Umbilical cord (tissue), 2 donors: ENCODE measurements around the gene GGNBP2. TPM values are rescaled to one million over a fixed set of nuclear protein-coding genes. Genes with fewer than 3 reads are reported as not detected.

Experiments
- DNase-seq: peaks from one replicate; pipeline ENCODE4 v3.0.0-alpha.2; 2015; ENCODE audit warnings: low spot score
- total RNA-seq: library from RNA; depleted of rRNA; stranded (reverse); fragments of >200 nt; gene quantifications from one replicate; pipeline ENCODE4 v1.2.3, GENCODE V29; 2014; ENCODE audit warnings: low replicate concordance; ENCODE audit not compliant: insufficient read depth

Gene GGNBP2
- total RNA-seq, 1 donor from 2014 or later, result 86.9 TPM

DNA sequence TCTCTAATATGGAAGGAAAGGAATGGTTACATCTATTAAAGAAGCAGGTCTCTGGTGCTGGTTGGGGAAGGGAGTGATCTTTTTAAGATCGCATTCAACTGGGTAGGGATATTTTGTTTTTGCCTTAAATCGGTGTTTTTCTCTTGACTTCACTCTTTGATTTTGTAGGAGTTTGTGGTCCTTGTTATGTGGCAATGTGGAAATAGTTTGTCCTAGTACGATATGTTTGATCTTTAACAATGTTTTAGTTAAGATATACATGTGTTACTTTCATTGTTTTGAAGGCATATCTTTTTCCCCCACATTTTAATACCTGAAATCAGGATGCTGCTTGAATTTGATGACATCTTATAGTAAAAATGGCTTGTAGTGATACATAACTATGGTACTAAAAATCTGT, 8.7 kb downstream of the GGNBP2 start:
- no peak for DNase-seq

DNA sequence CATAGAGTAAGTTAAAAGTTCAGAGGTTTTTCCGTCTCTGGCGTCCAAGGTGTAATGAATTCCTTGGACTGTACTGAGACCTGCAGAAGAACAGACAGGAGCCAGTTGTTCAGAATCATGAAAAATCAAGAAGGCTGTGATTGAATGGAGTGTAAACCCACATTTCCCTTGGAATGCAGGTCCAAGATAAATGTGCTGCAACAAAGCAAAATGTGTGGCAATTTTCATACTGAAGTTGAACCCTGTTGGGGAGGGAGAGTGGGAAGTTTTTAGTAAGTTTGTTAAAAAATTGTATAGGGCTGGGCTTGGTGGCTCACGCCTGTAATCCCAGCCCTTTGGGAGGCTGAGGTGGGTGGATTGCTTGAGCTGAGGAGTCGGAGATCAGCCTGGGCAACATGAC, 21.4 kb downstream of the GGNBP2 start:
- no peak for DNase-seq

DNA sequence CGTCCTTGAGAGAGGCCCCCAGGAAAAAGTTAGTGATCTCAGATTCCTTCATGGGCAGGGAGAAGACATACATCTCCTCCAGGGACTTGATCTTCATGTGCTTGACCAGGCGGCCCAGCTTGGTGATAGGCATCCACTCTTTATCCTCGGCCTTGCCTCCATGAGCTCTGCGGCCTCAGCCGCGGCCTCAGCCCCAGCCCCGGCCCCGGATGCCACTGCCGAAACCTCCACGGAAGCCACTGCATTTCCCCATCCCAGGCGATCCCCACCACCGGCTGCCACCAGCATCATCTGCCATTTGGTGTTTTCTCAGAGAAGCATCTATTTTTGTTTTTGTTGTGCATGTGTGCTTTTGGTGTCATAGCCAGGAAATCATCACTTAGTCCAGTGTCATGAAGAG, 30.3 kb downstream of the GGNBP2 start:
- no peak for DNase-seq

DNA sequence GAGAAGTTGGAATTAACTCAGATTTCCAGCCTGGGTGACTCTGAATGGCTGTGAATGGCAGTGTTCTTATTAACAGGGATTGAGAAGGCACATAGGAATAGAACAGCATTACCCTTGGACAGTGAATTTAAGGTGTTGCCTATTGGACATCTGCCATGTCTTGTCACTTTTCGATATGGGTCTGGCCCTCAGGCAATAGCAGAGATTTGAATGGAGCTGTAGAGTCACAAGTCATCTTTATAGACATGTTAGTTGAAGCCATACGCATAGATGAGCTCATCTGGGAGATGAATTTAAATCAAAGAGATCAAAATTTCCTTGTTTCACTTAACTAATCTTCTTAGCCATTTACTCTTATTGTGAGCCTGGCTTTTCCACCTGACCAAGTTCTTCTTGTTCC, 32.1 kb downstream of the GGNBP2 start:
- DNase-seq, result no peak

DNA sequence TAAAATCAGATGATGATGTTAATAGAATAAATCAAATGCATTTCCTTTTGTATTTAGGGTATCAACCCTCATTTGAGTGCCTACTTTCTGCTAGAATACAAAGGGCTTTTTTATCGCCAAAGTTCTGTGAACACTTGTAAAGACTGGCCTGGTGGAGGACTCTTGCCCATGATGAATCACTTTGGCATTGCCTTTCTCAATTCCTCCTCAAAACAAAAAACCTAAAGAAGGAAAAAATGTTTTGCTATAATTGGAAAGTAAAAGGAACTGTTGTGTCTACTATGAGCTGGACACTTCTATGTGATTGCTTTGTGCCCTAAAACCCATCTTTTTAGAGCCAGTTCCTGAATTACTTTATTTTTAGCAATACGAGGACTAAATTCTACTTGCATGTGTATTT, 34.0 kb downstream of the GGNBP2 start:
- DNase-seq, result no peak

DNA sequence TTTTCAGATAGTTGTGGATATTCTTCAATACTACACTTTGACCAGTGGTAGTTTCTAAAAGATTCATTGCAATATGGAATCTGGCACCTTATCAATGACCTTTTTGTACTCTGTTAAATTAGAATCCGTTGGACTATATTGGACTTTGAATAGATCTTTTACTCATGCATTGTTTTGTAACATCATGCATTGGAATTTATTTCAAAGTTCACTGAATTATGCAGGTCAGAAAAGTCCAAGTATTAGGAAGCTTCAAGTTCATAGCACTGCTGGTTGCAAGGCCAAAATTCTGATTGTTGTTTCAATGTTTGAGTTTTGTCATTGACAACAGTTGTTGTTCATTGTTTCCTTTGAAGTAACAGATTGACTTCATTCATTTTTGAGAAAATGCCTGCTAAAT, 39.1 kb downstream of the GGNBP2 start:
- no peak for DNase-seq

DNA sequence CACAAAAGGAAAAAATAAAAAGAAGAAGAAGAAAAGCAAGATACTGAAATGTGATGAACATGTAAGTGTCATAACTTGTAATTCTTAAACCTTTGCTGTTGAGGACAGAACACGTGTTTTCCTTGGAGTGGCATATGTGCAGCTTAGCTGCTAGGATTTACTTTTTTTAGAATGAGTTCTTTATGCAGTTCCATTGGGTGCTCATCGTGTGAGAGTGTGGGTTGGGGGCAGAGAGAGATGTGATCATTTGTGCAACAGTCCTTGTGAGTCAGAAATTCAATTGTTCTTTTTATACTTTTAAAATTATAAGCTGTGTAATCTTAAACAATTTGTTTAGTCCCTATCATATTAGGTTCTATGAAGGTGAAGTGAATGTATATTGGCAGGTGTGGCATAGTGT, 41.4 kb downstream of the GGNBP2 start:
- DNase-seq, result no peak

DNA sequence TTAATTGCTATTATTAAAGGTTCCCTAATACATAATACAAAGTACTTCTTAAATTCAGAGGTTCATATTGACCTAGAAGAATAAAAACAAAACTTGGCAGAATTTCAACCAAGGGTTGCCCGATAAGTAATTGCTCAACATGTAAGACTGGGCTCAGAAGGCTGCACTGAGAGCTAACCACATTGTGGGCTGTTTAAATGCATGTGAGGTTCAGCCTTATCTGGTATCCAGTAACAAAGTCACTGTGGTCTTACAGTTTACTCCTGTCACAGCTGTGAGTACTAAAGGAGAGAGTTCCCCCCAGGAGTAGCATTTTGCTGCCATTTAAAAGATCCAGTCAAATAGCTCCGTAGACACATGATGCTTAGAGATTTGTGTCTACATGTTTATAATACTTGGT, 45.4 kb downstream of the GGNBP2 start:
- no peak for DNase-seq

DNA sequence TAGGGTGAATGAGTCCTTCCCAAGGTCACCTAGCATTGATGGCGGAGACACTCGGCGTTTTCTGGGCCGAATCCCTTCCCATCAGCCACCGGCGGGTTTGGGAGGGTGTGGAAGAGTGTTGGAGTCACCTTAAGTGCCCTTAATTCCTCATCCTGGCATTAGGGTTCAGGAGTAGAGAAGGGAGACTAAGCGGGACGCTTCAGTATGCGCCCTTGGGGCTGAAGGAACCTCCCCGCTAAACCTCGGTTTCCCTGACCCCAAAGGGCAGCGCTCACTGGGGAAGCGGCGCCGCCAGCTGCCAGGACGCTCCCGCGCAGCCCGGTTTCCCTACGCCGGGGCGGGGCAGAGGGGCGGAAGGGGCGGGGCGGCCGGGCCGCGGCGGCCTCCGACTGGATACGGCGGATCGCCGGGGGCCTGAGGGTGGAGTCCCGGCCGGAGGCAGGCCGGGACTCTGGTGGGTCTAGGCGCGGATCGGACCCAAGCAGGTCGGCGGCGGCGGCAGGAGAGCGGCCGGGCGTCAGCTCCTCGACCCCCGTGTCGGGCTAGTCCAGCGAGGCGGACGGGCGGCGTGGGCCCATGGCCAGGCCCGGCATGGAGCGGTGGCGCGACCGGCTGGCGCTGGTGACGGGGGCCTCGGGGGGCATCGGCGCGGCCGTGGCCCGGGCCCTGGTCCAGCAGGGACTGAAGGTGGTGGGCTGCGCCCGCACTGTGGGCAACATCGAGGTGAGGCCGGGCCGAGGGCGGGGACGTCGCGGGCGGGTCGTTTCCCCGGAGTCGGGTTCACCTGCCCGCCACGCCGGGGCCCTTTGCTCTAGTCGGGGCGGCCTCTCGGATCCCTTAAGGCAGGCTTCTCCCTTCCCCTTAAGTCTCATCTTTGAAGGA, 47.0 kb downstream of the GGNBP2 start, which contains the start of gene DHRS11:
DHRS11 (plus strand) TSS at position 446 of the 882 bp plus-strand sequence; CDS start at position 577, 131 bp downstream.
- peak; percentile 74 for DNase-seq

DNA sequence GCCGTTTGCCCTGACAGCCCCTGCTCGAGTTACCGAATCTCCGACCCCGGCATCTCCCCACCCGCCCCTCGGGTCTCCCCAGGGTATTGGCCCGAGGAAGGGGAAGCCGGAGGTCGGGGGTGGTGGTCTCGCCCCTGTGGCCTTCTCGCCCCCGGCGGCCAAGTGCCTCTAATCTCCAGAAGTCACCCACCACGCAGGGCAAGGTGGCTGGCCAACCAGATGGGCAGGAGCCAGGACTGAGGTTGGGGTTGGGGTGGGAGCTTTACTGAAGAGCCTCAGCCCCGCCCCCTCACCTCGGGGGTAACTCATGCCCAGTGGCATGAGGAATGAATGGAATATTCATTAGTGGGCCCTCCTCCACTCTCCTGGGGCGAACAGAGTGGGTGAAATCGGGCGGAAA, 47.6 kb downstream of the GGNBP2 start:
- DNase-seq, result peak; percentile 15

DNA sequence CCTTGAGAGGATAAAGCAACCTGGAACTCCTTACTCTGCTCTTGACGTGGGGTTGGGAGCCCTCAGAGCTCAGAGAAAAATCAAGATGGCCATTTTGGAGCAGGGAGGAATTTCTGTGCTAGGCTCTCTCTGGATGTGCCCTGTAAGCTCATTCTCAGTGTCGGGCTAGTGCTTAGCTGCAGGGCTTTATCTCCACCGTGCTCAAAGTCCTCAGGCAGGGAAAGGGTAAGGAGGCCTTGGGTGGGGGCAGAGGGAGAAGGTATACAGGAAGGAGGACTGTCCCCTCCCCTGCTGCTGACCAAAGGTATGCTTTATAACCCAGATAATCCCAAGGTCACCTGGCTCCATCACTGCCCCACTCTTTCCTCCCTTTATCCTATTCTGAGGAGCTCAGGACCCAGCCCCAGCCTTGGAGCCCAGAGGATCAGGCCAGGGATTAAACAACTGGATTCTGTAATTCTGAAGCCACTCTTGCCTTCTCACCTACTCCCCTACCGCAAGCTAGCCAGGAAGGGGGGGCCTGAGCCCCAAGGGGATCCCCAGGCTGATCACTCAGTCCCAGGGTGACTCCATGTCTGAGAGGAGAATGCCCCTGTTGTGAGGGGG, 48.1 kb downstream of the GGNBP2 start:
- DNase-seq, result no peak

DNA sequence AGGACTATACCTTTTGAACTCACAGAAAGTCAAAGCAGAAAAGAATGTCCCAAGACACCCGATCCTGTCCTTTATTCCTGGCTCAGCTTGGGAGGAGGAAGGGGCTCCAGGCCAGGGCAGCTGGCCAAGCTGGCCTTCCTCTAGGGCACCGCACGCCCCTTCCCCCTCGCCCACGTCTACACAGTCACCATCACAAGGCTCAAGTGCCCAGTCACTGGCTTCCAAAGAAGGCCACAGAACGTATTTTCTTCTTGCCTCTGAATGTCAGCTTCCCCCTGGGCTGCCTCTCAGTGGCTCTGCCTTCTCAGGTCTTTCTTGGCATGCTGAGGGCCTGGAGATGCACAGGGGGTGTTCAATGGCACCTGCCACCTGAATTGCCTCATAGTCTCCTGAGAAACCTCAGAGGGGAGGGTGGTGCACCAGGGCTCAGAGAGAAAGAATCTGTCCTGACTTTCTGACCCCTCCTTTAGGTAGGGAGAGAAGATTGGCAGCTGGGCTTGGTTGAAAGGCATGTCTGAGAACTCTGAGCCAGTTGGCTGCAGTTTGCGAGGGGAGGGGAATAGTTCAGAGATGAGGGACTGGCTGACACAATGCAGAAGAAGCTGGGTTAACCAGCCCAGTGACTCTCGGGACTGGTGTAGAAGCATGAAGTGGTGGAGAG, 49.1 kb downstream of the GGNBP2 start:
- peak; percentile 27 for DNase-seq

DNA sequence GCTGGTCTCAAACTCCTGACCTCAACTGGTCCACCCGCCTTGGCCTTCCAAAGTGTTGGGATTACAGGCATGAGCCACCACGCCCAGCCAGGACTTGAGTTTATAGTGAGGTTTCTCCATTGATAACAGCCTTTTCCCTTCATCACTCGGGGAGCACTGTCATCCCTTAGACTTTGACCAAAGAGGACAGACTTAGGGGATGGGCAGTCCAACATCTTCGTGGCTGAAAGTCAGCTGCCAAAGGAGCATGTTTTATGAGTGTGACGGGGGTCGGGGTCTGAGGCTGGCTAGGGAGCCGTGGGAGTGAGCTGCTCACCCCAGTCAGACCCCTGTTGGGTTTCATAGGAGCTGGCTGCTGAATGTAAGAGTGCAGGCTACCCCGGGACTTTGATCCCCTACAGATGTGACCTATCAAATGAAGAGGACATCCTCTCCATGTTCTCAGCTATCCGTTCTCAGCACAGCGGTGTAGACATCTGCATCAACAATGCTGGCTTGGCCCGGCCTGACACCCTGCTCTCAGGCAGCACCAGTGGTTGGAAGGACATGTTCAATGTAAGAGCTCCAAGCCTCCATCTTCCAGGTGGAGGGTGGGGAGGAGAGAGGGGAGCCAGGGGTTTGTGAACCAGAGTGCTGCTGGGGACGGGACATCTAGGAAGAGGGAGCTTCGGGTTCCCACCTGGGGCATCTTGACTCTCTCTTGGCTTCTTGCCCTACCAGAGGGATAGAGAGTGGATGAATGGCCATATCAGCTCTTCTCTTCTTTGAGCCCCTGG, 50.1 kb downstream of the GGNBP2 start:
- DNase-seq, result no peak

DNA sequence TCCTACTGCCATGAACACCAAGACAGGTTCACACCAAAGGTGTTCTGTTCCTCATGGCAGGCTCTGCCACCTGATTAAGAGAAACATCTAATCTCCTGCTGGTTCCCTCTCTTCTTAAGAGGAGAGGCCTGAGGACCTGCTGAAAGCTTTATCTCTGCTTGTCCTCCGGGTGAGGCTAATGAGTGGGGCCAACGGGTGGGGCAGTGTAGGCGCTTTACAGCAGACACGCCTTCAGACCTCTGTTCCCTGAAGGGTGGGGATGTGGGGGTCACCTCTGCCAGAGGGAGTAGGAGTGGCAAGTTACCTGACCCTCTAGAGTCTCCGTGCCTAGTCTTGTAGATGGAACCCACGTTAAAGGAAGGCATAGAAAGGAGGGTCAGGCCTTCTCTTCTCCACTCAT, 52.5 kb downstream of the GGNBP2 start:
- DNase-seq, result no peak

DNA sequence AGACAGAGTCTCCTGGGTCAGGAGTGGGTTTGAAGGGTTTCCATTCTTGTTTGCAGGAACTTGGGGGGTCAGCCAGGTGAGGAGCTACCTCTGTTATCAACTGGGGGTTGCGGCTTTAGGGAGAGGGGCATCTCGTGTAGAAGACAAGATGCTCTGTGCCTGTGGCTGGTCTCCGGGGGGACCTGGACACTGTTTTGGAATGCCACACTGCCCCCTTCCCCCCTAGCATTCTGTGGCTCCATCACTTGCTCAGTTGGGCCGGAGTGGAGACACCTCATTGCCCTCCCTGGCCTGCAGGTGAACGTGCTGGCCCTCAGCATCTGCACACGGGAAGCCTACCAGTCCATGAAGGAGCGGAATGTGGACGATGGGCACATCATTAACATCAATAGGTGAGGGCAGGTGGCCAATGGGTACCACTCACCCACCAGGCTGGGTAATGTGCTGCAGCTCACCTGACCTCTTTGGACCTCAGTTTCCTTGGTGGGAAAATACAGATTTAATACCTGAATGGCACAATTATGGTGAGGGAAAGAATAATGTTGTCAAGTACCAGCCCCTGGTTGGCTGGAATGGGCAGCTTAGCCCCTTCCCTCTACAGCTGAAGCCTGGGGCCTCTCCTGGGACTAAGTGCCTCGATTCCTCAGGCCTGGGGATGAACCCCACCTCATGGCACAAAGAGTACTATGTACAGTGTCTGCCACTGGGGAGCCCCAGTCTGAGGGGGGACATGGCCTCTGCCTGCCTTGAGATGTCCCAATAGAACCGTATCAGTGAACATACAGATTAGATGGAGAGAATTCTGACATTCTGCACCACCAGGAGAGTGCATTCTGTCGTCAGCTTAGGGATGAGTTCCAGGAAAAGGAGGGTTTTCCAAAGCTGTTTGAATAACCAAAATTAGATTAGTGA, 53.4 kb downstream of the GGNBP2 start:
- no peak for DNase-seq

DNA sequence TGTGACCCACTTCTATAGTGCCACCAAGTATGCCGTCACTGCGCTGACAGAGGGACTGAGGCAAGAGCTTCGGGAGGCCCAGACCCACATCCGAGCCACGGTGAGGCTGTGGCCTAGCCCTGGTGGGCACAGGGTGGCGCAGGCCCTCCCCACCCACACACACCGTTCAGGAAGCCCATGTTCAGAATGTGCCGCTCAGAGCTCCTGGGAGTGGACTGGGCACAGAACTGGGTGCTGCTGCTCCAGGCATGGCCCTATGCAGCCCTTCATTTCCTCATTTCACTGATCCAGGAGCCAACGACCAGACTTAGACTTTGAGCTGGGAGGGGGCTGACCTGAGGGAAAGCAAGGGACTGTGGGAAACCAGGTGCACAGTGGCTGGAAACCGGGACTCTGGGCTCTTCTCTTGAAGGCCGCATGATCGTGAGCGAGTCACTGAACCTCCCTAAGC, 54.3 kb downstream of the GGNBP2 start:
- DNase-seq, result no peak

DNA sequence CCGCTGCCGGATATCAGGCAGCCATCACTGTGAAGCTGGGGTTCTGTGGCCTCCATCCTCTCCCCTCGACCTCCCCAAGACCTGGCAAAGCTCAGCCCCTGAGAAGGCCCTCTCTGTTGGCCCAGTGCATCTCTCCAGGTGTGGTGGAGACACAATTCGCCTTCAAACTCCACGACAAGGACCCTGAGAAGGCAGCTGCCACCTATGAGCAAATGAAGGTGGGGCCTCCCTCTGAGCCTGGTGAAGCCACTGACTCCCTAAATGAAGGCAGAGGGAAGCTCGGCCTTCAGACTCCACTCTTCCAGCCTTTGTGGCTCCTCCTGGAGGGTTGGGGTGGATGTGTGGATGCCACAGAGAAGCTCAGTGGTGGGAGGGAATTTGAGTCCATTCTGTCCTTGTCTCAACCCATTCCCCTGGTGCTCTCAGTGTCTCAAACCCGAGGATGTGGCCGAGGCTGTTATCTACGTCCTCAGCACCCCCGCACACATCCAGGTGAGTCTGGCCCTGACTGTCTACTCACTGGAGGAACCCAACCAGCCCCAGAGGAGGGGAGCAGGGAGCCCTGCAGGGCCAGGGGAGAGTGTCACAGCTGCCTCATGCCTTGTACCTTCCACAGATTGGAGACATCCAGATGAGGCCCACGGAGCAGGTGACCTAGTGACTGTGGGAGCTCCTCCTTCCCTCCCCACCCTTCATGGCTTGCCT, 55.0 kb downstream of the GGNBP2 start:
- no peak for DNase-seq

DNA sequence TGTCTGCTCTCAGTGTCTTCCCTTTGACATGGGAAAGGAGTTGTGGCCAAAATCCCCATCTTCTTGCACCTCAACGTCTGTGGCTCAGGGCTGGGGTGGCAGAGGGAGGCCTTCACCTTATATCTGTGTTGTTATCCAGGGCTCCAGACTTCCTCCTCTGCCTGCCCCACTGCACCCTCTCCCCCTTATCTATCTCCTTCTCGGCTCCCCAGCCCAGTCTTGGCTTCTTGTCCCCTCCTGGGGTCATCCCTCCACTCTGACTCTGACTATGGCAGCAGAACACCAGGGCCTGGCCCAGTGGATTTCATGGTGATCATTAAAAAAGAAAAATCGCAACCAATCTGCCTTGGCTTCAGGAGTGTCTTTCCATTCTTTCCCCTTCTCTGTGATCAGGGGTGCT, 55.7 kb downstream of the GGNBP2 start:
- no peak for DNase-seq

DNA sequence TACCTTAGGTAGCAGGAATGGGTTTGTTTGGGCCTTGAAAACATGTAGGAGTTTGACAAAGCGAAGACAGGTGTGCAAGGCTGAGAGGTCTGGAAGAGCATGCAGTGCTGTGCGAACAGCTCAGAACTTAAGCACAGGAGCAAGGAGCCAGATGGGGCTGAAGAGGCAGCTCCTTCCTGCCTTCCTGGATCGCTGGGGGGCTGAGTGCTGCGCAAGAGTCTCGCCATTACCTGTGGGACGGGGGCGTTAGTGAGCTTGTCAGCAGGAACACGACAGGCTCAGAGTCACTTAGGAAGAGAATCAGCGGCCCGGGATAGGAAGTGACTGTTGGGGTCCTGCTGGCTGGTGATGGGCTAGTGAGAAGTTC, 56.2 kb downstream of the GGNBP2 start:
- DNase-seq, result no peak
